Mesothelial cell of epicardium (in vitro differentiated cells): ENCODE measurements around the gene AURKB. TPM values are rescaled to one million over a fixed set of nuclear protein-coding genes. Genes with fewer than 3 reads are reported as not detected.

Experiments
- DNase-seq, 2 experiments: peaks; one replicate each; pipeline ENCODE4 v3.0.0; 2021; ENCODE audit warnings: low spot score in 2 of 2; ENCODE audit not compliant: unreplicated experiment in 2 of 2
- H3K27ac Mint-ChIP-seq: 2 replicates; pipeline ENCODE4 v1.8.0; 2021; ENCODE audit warnings: mixed read lengths
- H3K27me3 Mint-ChIP-seq: 2 replicates; pipeline ENCODE4 v1.8.0; 2021; ENCODE audit warnings: low read depth, mixed read lengths
- H3K36me3 Mint-ChIP-seq: 2 replicates; pipeline ENCODE4 v1.8.0; 2021; ENCODE audit warnings: mixed read lengths
- H3K4me1 Mint-ChIP-seq: 2 replicates; pipeline ENCODE4 v1.8.0; 2021; ENCODE audit warnings: mixed read lengths
- H3K4me3 Mint-ChIP-seq: 2 replicates; pipeline ENCODE4 v1.8.0; 2021; ENCODE audit warnings: mild to moderate bottlenecking, moderate library complexity, mixed read lengths
- H3K9me3 Mint-ChIP-seq: 2 replicates; pipeline ENCODE4 v1.8.0; 2021; ENCODE audit warnings: mixed read lengths
- total RNA-seq: library from RNA; stranded (reverse); gene quantifications from 3 replicates; pipeline ENCODE4 v1.2.1, GENCODE V29; 2021
- TF ChIP-seq, protein P1 (sequence below): fragments of 200-600 bp; sonication (generic); IDR thresholded peaks from one replicate; pipeline ENCODE4 v1.5.0; 2021; ENCODE audit warnings: antibody characterized with exemption; ENCODE audit not compliant: unreplicated experiment

Gene AURKB
- total RNA-seq, 1 donor from 2014 or later: 37.3 TPM

DNA sequence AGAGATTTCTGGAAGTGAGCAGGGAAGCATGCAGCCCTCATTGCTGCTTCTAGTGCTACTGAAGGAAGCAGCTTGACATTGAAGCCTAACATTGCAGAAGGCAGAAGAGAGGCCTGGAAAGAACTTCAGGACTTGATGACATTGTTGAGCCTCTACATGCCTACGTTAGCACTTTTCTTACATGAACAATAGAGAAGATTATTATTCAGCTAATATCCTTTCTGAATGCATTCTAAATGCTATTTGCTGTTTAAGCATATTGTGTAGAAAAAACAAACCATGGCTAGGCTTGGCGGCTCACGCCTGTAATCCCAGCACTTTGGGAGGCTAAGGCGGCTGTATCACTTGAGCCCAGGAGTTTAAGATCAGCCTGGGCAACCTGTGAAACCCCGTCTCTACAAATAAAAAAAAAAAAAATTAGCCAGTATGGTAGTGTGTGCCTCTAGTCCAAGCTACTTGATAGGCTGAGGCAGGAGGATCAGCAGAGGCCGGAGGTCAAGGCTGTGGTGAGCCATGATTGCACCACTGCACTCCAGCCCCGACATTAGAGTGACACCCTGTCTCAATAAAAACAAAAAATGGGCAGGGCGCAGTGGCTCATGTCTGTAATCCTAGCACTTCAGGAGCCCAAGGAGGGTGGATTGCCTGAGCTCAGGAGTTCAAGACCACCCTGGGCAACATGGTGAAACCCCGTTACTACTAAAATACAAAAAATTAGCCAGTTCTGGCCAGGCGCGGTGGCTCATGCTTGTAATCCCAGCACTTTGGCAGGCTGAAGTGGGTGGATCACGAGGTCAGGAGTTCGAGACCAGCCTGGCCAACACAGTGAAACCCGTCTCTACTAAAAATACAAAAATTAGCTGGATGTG, 2.2 kb upstream of the AURKB start:
- H3K4me1 Mint-ChIP-seq: peaks cover 14% of the 10 kb centered on the region

DNA sequence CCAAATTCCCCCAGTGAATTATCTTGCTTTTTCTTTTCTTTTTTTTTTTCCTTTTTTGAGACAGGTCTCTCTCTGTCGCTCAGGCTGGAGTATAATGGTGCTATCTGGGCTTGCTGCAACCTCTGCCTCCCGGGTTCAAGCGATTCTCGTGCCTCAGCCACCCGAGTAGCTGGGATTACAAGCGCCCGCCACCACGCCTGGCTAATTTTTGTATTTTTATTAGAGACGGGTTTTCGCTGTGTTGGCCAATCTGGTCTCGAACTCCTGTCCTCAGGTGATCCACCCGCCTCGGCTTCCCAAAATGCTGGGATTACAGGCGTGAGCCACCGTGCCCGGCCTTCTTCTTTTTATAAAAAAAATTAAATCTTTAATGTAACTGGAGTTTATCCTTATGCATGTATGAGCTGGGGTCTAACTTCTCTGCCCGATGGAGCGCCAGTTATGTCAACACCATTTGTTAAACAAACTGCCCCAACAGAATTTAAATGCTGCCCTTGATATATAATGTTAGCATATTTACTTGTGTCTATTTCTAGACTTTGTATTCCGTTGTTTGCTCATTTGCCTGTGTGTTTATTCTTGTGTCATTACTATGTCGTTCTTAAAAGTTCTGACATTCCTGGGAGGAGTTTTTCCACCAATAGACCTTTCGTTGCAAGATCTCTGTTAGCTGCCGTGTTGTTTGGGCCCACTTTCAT, 535 bp upstream of the AURKB start:
- Mint-ChIP-seq H3K9me3 (no peaks in the 10 kb centered on the region), H3K27ac (peak overlapping the region; percentile 97), H3K4me3 (peak overlapping the region; percentile 82), H3K27me3 (no peaks in the 10 kb centered on the region), H3K4me1 (peaks cover 14% of the 10 kb centered on the region), H3K36me3 (peaks cover 2% of the 10 kb centered on the region)
- no peak for DNase-seq
- TF ChIP-seq, protein P1, sequence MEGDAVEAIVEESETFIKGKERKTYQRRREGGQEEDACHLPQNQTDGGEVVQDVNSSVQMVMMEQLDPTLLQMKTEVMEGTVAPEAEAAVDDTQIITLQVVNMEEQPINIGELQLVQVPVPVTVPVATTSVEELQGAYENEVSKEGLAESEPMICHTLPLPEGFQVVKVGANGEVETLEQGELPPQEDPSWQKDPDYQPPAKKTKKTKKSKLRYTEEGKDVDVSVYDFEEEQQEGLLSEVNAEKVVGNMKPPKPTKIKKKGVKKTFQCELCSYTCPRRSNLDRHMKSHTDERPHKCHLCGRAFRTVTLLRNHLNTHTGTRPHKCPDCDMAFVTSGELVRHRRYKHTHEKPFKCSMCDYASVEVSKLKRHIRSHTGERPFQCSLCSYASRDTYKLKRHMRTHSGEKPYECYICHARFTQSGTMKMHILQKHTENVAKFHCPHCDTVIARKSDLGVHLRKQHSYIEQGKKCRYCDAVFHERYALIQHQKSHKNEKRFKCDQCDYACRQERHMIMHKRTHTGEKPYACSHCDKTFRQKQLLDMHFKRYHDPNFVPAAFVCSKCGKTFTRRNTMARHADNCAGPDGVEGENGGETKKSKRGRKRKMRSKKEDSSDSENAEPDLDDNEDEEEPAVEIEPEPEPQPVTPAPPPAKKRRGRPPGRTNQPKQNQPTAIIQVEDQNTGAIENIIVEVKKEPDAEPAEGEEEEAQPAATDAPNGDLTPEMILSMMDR: no peak

More for the DNA sequence above, 2.2 kb upstream of the AURKB start:
- no peak for DNase-seq
- H3K36me3 Mint-ChIP-seq: no peaks in the 10 kb centered on the region
- no peak overlapping the region for H3K4me3 Mint-ChIP-seq
- H3K9me3 Mint-ChIP-seq: no peaks in the 10 kb centered on the region
- no peaks in the 10 kb centered on the region for H3K27me3 Mint-ChIP-seq
- TF ChIP-seq, protein P1: no peak
- H3K27ac Mint-ChIP-seq: no peak overlapping the region

DNA sequence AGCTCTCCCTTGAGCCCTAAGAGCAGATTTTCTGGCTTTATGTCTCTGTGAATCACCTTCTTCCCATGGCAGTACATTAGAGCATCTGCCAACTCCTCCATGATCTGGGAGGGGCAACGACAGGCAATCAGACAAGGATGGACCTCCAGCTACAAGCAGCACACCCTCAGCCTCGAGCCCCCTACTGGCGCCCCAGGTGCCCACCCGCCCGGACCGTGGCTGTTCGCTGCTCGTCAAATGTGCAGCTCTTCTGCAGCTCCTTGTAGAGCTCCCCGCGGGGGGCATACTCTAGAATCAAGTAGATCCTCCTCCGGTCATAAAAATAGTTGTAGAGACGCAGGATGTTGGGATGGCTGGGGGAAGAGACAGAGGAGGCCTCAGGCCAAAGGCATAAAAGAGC, 3.8 kb downstream of the AURKB start:
- TF ChIP-seq, protein P1: no peak
- Mint-ChIP-seq H3K27me3 (no peaks in the 10 kb centered on the region), H3K27ac (no peak overlapping the region), H3K4me3 (no peak overlapping the region), H3K4me1 (peaks cover 14% of the 10 kb centered on the region), H3K9me3 (no peaks in the 10 kb centered on the region), H3K36me3 (peaks cover 3% of the 10 kb centered on the region)
- no peak for DNase-seq

DNA sequence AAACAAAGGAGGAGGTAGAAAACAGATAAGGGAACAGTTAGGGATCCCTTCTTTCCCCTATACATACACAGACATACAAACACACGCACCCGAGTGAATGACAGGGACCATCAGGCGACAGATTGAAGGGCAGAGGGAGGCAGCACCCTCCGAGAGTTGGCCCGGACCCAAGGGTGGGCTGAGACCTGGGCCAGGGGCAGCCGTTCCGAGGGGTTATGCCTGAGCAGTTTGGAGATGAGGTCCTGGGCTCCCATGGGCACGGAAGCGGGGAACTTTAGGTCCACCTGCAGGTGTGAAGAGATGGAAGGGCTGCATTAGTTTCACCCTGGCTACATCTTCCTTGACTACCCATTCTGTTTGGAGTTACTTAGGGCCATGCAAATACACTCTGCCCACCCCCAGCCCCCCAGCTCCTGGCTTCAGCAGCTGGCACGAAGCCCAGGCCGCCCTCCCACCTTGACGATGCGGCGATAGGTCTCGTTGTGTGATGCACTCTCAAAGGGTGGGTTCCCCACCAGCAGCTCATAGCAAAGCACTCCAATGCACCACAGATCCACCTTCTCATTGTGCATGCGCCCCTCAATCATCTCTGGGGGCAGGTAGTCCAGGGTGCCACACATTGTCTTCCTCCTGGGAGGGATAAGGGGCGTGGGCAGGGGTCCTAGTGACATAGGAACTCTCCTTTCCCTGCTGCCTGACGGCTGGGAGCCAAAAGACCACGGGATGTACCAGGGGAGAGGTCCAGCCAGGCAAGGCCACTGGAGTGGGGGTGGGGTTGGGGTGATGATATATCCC, 5.4 kb downstream of the AURKB start:
- Mint-ChIP-seq H3K9me3 (no peaks in the 10 kb centered on the region), H3K4me1 (peaks cover 6% of the 10 kb centered on the region), H3K27me3 (no peaks in the 10 kb centered on the region), H3K27ac (no peak overlapping the region), H3K4me3 (no peak overlapping the region), H3K36me3 (peaks cover 5% of the 10 kb centered on the region)
- TF ChIP-seq, protein P1: no peak
- no peak for DNase-seq

DNA sequence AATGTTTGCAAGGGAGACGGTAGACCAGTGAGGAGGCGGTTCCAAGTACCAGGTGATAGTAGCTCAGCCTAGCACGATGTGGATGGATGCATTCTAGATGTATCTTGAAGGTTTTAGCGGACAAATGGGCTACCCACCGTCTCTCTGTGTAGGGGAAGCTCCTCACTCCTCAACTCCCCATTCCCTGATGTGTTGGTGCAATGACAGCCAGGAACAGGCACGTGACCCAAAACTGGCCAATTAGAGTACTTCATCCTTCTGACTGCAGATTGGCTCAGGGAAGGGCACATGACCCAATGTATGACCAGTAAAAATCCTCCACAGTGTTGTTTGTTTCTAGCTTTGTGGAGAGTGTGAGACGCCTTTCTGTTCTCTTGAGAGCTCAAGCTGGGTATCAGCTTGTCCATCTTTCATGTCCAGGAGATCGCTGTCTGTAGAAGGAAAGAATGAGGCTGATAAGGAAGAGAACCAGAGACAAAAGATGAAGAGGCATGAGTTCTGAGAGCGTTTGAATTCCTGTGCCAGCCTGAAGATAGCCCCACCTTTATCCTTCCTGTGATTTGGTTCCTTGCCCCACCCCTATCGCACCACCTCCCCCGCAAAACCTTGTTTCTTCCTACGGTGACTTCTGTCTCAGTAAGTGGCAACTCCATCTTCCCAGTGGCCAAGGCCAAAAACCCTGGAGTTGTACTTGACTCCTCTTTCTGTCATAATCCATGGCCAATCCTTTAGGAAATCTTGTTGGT, 18.1 kb downstream of the AURKB start:
- peak in 1 of 2 experiments; percentile 58 for DNase-seq
- TF ChIP-seq, protein P1: no peak
- Mint-ChIP-seq H3K9me3 (no peaks in the 10 kb centered on the region), H3K4me3 (no peak overlapping the region), H3K27me3 (no peaks in the 10 kb centered on the region), H3K27ac (no peak overlapping the region), H3K4me1 (peaks cover 11% of the 10 kb centered on the region), H3K36me3 (no peaks in the 10 kb centered on the region)
